Measurements from ENCODE around the gene HEY2.
"Not testable (repeated sequence)": the region's sequence is repeated elsewhere in the genome, so short reads cannot be mapped to it uniquely, and the experiment has no call there.

The HEY2 gene

GRCh38 chr6:125749173-125749864 is at the start of gene HEY2:
Gene HEY2, plus strand, starts transcription at chr6:125749632. Its CDS starts 145 bp downstream, at chr6:125749777.
- peak; percentile 99 for DNase-seq (ENCODE audit: low spot score)

GRCh38 chr6:125700581-125701353 is 48.7 kb upstream of the HEY2 start:
- no peak for DNase-seq (ENCODE audit: low spot score)

- no peak for DNase-seq (ENCODE audit: low spot score)
These were observed 48.1 kb upstream of the HEY2 start for GRCh38 chr6:125701354-125701668.

- not testable (repeated sequence) for DNase-seq (ENCODE audit: low spot score)
These were observed 45.5 kb upstream of the HEY2 start for GRCh38 chr6:125703882-125704281.

- DNase-seq (ENCODE audit: low spot score) = no peak
These were observed 41.7 kb upstream of the HEY2 start for GRCh38 chr6:125707615-125708243.

- DNase-seq (ENCODE audit: low spot score) = no peak
These were observed 38.3 kb upstream of the HEY2 start for GRCh38 chr6:125711013-125711675.

GRCh38 chr6:125714441-125715090 is 34.9 kb upstream of the HEY2 start:
- DNase-seq (ENCODE audit: low spot score) = no peak

GRCh38 chr6:125717120-125717731 is 32.2 kb upstream of the HEY2 start:
- DNase-seq (ENCODE audit: low spot score) = no peak

GRCh38 chr6:125718109-125718508 is 31.3 kb upstream of the HEY2 start:
- DNase-seq (ENCODE audit: low spot score) = no peak

GRCh38 chr6:125722886-125723285 is 26.5 kb upstream of the HEY2 start:
- no peak for DNase-seq (ENCODE audit: low spot score)

- no peak for DNase-seq (ENCODE audit: low spot score)
These were observed 22.2 kb upstream of the HEY2 start for GRCh38 chr6:125727216-125727615.

- DNase-seq (ENCODE audit: low spot score) = no peak
These were observed 20.7 kb upstream of the HEY2 start for GRCh38 chr6:125728739-125729138.

- no peak for DNase-seq (ENCODE audit: low spot score)
These were observed 19.4 kb upstream of the HEY2 start for GRCh38 chr6:125729983-125730382.

- no peak for DNase-seq (ENCODE audit: low spot score)
These were observed 17.0 kb upstream of the HEY2 start for GRCh38 chr6:125732398-125732797.

GRCh38 chr6:125733516-125734300 is 15.7 kb upstream of the HEY2 start:
- DNase-seq (ENCODE audit: low spot score) = no peak

- no peak for DNase-seq (ENCODE audit: low spot score)
These were observed 11.2 kb upstream of the HEY2 start for GRCh38 chr6:125738276-125738675.

- no peak for DNase-seq (ENCODE audit: low spot score)
These were observed 10.1 kb upstream of the HEY2 start for GRCh38 chr6:125739364-125739763.

- no peak for DNase-seq (ENCODE audit: low spot score)
These were observed 8.1 kb upstream of the HEY2 start for GRCh38 chr6:125741336-125741735.

GRCh38 chr6:125742024-125742423 is 7.4 kb upstream of the HEY2 start:
- DNase-seq (ENCODE audit: low spot score) = no peak

GRCh38 chr6:125742464-125743120 is 6.8 kb upstream of the HEY2 start:
- no peak for DNase-seq (ENCODE audit: low spot score)

Data from GM03348 (cell line).